AG10803 (cell line): ENCODE results near the gene DDX50.
A peak's percentile ranks its signal among the peaks of the same experiment; 100 is the strongest.
"Not testable (repeated sequence)": the region's sequence is repeated elsewhere in the genome, so short reads cannot be mapped to it uniquely, and the experiment has no call there.

Source experiments
- DNase-seq: peaks from one replicate; pipeline ENCODE4 v3.0.0; 2010; ENCODE audit warnings: low read depth
- H3K4me3 ChIP-seq: 2 replicates; pipeline ENCODE4 v1.5.1; 2011; ENCODE audit warnings: mild to moderate bottlenecking, low read length, control low read depth
- CTCF ChIP-seq: conservative IDR thresholded peaks from 2 replicates; pipeline ENCODE4 v1.5.1; 2011; ENCODE audit warnings: mild to moderate bottlenecking, low read length, control low read depth, inconsistent platforms

The DDX50 gene

GRCh38 chr10:68901105-68901927 is at the start of gene DDX50:
TSS of gene DDX50 (plus strand) at chr10:68901315. CDS start at chr10:68901385, 70 bp downstream.
- peak; percentile 99 for DNase-seq
- peak within 1 kb of the TSS; percentile 93 for H3K4me3 ChIP-seq
- TF ChIP-seq CTCF = no peak

- DNase-seq = no peak
- H3K4me3 ChIP-seq = no peak overlapping the region
- no peak for TF ChIP-seq CTCF
Measured at GRCh38 chr10:68856352-68856751, 44.8 kb upstream of the DDX50 start.

- no peak for TF ChIP-seq CTCF
- no peak for DNase-seq
- H3K4me3 ChIP-seq = no peak overlapping the region
Measured at GRCh38 chr10:68857005-68857404, 44.1 kb upstream of the DDX50 start.

- no peak for DNase-seq
- H3K4me3 ChIP-seq = no peak overlapping the region
- no peak for TF ChIP-seq CTCF
Measured at GRCh38 chr10:68861253-68861652, 39.9 kb upstream of the DDX50 start.

GRCh38 chr10:68864611-68865010 is 36.5 kb upstream of the DDX50 start:
- H3K4me3 ChIP-seq = no peak overlapping the region
- DNase-seq = no peak
- TF ChIP-seq CTCF = no peak

- H3K4me3 ChIP-seq, DNase-seq: not testable (repeated sequence)
Measured at GRCh38 chr10:68868173-68868572, 32.9 kb upstream of the DDX50 start.

- no peak overlapping the region for H3K4me3 ChIP-seq
- no peak for TF ChIP-seq CTCF
- peak; percentile 33 for DNase-seq
Measured at GRCh38 chr10:68869623-68870022, 31.5 kb upstream of the DDX50 start.
